Ishikawa (cell line): ENCODE data around the gene PRKACG.

ENCODE experiments used
- CEBPB ChIP-seq: IDR thresholded peaks from 2 replicates; pipeline ENCODE4 v1.6.1; 2012
- CREB1 ChIP-seq: IDR thresholded peaks from 2 replicates; pipeline ENCODE4 v1.6.1; 2012; ENCODE audit warnings: low read depth
- EGR1 ChIP-seq: IDR thresholded peaks from 2 replicates; pipeline ENCODE4 v1.6.1; 2012
- EP300 ChIP-seq: IDR thresholded peaks from 2 replicates; pipeline ENCODE4 v1.6.1; 2012; ENCODE audit warnings: borderline replicate concordance
- FOXM1 ChIP-seq: IDR thresholded peaks from 2 replicates; pipeline ENCODE4 v1.6.1; 2012; ENCODE audit warnings: low read depth, borderline replicate concordance
- MAX ChIP-seq: IDR thresholded peaks from 2 replicates; pipeline ENCODE4 v1.6.1; 2012
- NFIC ChIP-seq: IDR thresholded peaks from 2 replicates; pipeline ENCODE4 v1.6.1; 2012
- RAD21 ChIP-seq: IDR thresholded peaks from 2 replicates; pipeline ENCODE4 v1.6.1; 2012; ENCODE audit warnings: low read depth
- REST ChIP-seq: IDR thresholded peaks from 2 replicates; pipeline ENCODE4 v1.6.1; 2012; ENCODE audit warnings: low read depth, mild to moderate bottlenecking
- TAF1 ChIP-seq: IDR thresholded peaks from 2 replicates; pipeline ENCODE4 v1.6.1; 2012; ENCODE audit warnings: low read depth, mild to moderate bottlenecking
- TCF12 ChIP-seq: IDR thresholded peaks from 2 replicates; pipeline ENCODE4 v1.6.1; 2012; ENCODE audit warnings: low read depth
- TEAD4 ChIP-seq: IDR thresholded peaks from 2 replicates; pipeline ENCODE4 v1.6.1; 2012
- USF1 ChIP-seq: IDR thresholded peaks from 2 replicates; pipeline ENCODE4 v1.6.1; 2012
- YY1 ChIP-seq: IDR thresholded peaks from 2 replicates; pipeline ENCODE4 v1.6.1; 2012; ENCODE audit warnings: low read depth
- ZBTB7A ChIP-seq: IDR thresholded peaks from 2 replicates; pipeline ENCODE4 v1.6.1; 2012; ENCODE audit warnings: low read depth

Gene PRKACG

GRCh38 chr9:69004836-69005235, 9.1 kb downstream of the PRKACG start:
- TF ChIP-seq RAD21 (no peak), FOXM1 (no peak), TEAD4 (no peak), YY1 (no peak), TCF12 (no peak), USF1 (no peak), TAF1 (no peak), CEBPB (no peak), REST (no peak), EP300 (no peak), CREB1 (no peak), EGR1 (no peak), MAX (no peak), ZBTB7A (no peak), NFIC (no peak)

- TF ChIP-seq YY1 (no peak), TEAD4 (no peak), FOXM1 (no peak), MAX (no peak), EP300 (no peak), NFIC (no peak), TAF1 (no peak), USF1 (no peak), CREB1 (no peak), EGR1 (no peak), REST (no peak), RAD21 (no peak), ZBTB7A (no peak), CEBPB (no peak)
These were observed 10.9 kb downstream of the PRKACG start for GRCh38 chr9:69003051-69003450.

- TF ChIP-seq ZBTB7A: no peak
- TF ChIP-seq MAX: no peak
- no peak for TF ChIP-seq TCF12
These were observed 12.0 kb downstream of the PRKACG start for GRCh38 chr9:69001921-69002320.

GRCh38 chr9:68999393-69000105, 14.4 kb downstream of the PRKACG start:
- TF ChIP-seq CREB1 (no peak), RAD21 (peak; percentile 85)

GRCh38 chr9:68998812-68999211, 15.1 kb downstream of the PRKACG start:
- no peak for TF ChIP-seq TCF12
- no peak for TF ChIP-seq NFIC
- TF ChIP-seq REST: no peak
- TF ChIP-seq TEAD4: no peak
- no peak for TF ChIP-seq CREB1
